Neutrophil (primary cell): ENCODE data around the gene NSMCE1.

Experiments
- H3K27ac ChIP-seq: fragments of 200-600 bp; sonication (generic); 2 replicates; pipeline ENCODE4 v1.5.1; 2016; ENCODE audit warnings: mild to moderate bottlenecking, moderate library complexity
- H3K27me3 ChIP-seq: fragments of 200-600 bp; sonication (generic); 2 replicates; pipeline ENCODE4 v1.6.0; 2016; ENCODE audit warnings: mild to moderate bottlenecking
- H3K36me3 ChIP-seq: fragments of 200-600 bp; sonication (generic); 2 replicates; pipeline ENCODE4 v1.5.1; 2017
- H3K4me1 ChIP-seq, 2 experiments: fragments of 200-600 bp in 1 of 2; sonication (generic) in 1 of 2; 1 replicate in 1 of 2; 2 replicates in 1 of 2; pipeline versions ENCODE4 v1.5.1 to v1.6.1; 2013 to 2016; ENCODE audit warnings: low read depth in 1 of 2, low read length in 1 of 2, mild to moderate bottlenecking in 1 of 2, moderate library complexity in 1 of 2; ENCODE audit not compliant: control insufficient read depth in 1 of 2, insufficient read depth in 1 of 2
- H3K4me3 ChIP-seq, 2 experiments: fragments of 200-600 bp in 1 of 2; sonication (generic) in 1 of 2; 1 replicate in 1 of 2; 2 replicates in 1 of 2; pipeline ENCODE4 v1.5.1; 2013 to 2016; ENCODE audit warnings: low read depth in 1 of 2, low read length in 1 of 2, mild to moderate bottlenecking in 1 of 2, moderate library complexity in 1 of 2
- H3K9me3 ChIP-seq: fragments of 200-600 bp; sonication (generic); 2 replicates; pipeline ENCODE4 v1.5.1; 2016
- TF ChIP-seq, protein P1 (sequence below): fragments of 200-600 bp; sonication (generic); IDR thresholded peaks from 2 replicates; pipeline ENCODE4 v1.5.1; 2016; ENCODE audit warnings: antibody characterized with exemption

NSMCE1 gene

DNA sequence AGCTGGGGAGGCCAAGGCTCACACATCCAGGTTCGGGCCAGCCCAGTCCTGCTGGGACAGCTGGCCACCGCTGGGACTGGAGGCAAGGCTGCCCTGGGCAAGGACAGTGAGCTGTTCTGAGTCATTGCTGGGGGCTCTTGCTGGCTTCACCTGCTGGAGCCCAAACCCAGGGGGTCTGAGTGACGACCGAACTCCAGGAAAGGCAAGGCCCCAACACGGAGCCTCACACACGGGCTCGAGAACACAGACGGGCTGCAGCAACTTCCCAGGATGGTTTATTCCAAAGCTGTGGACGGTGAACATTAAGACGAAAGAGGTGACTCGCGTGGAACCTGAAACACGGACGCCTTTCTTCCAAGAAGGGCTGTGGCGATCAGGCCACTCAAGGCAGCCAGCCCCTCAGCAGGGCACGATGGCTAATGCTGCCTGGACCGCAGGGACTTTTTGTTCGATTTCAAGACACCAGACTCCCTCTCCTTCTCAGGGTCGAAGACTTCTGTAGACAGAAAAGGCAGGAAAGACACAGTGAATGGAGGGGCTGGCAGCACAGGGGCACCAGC is 43.8 kb downstream of the NSMCE1 start:
- H3K4me1 ChIP-seq: peaks cover 3 to 7% of the 10 kb centered on the region in 2 experiments
- no peaks in the 10 kb centered on the region for H3K9me3 ChIP-seq
- H3K27me3 ChIP-seq: no peaks in the 10 kb centered on the region
- no peak overlapping the region for H3K27ac ChIP-seq
- no peak overlapping the region for H3K4me3 ChIP-seq
- TF ChIP-seq, protein P1, sequence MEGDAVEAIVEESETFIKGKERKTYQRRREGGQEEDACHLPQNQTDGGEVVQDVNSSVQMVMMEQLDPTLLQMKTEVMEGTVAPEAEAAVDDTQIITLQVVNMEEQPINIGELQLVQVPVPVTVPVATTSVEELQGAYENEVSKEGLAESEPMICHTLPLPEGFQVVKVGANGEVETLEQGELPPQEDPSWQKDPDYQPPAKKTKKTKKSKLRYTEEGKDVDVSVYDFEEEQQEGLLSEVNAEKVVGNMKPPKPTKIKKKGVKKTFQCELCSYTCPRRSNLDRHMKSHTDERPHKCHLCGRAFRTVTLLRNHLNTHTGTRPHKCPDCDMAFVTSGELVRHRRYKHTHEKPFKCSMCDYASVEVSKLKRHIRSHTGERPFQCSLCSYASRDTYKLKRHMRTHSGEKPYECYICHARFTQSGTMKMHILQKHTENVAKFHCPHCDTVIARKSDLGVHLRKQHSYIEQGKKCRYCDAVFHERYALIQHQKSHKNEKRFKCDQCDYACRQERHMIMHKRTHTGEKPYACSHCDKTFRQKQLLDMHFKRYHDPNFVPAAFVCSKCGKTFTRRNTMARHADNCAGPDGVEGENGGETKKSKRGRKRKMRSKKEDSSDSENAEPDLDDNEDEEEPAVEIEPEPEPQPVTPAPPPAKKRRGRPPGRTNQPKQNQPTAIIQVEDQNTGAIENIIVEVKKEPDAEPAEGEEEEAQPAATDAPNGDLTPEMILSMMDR: no peak
- H3K36me3 ChIP-seq: peaks cover 32% of the 10 kb centered on the region

DNA sequence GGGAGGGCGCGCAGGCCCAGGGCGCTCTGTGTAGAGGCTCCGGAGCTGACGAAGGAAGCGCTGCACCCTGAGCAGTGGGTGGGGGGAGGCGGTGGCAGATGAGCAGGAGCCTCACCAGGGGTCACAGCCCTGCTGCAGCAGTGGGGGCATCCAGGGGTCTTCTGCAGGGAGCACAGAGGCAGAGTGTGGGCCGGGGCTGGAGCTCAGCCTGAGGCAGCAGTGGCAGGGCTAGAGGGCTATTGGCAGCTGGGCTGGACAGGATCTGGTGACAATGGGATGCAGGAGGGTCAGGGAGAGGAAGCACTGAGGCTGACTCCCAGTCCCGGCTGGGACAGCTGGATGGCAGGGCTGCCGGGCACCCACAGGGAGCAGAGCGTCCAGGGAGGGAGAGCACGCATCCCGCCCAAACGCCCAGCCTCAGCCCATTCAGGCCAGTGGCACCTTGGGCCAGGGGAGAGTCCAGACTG is 44.3 kb downstream of the NSMCE1 start:
- Histone ChIP-seq H3K27ac (no peak overlapping the region), H3K36me3 (peaks cover 32% of the 10 kb centered on the region), H3K4me3 (no peak overlapping the region), H3K9me3 (no peaks in the 10 kb centered on the region), H3K4me1 (peaks cover 3 to 7% of the 10 kb centered on the region in 2 experiments), H3K27me3 (no peaks in the 10 kb centered on the region)
- TF ChIP-seq, protein P1: no peak

DNA sequence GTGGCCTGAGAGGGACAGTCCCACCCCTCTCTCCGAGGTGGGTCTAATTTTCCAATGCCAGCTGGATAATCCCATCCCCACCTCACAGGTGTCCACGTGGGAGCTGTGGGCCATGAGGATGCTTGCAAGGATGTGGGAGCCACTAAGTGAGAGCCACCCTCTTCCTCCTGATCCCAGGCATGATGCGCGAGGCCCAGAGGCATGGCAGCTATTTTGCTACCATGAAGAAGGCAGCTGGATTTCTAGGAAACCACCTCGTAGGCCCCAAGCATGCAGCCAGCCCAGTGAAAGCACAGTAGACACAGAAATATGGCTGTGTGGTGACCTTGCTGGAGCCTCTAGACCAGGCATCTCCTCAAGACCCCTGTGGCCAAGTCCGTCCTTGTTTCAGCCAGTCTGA is 44.9 kb downstream of the NSMCE1 start:
- Histone ChIP-seq H3K9me3 (no peaks in the 10 kb centered on the region), H3K27ac (no peak overlapping the region), H3K4me3 (no peak overlapping the region), H3K27me3 (no peaks in the 10 kb centered on the region), H3K36me3 (peaks cover 32% of the 10 kb centered on the region), H3K4me1 (peaks cover 3 to 7% of the 10 kb centered on the region in 2 experiments)
- TF ChIP-seq, protein P1: no peak

DNA sequence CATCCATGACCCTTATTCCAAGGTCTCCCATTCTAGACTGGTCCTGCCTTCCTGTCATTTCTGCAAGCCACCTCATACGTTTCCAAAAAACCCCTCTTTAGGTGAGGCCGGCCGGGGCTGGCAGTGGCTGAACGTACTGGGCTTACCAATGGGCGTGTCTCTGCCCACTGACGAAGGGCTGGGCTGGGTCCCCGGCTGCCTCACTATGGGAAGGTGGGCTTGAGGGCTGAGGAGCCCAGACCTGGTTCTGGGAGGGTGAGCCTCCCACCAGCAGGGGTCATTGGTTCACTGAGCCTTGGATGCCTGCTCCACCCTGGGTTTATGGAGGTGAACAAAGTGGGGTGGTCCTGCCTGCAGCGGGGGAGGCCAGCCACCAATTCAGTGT is 45.4 kb downstream of the NSMCE1 start:
- Histone ChIP-seq H3K4me1 (peaks cover 3 to 7% of the 10 kb centered on the region in 2 experiments), H3K4me3 (no peak overlapping the region), H3K36me3 (peaks cover 32% of the 10 kb centered on the region), H3K27me3 (no peaks in the 10 kb centered on the region), H3K9me3 (no peaks in the 10 kb centered on the region), H3K27ac (no peak overlapping the region)
- TF ChIP-seq, protein P1: no peak

DNA sequence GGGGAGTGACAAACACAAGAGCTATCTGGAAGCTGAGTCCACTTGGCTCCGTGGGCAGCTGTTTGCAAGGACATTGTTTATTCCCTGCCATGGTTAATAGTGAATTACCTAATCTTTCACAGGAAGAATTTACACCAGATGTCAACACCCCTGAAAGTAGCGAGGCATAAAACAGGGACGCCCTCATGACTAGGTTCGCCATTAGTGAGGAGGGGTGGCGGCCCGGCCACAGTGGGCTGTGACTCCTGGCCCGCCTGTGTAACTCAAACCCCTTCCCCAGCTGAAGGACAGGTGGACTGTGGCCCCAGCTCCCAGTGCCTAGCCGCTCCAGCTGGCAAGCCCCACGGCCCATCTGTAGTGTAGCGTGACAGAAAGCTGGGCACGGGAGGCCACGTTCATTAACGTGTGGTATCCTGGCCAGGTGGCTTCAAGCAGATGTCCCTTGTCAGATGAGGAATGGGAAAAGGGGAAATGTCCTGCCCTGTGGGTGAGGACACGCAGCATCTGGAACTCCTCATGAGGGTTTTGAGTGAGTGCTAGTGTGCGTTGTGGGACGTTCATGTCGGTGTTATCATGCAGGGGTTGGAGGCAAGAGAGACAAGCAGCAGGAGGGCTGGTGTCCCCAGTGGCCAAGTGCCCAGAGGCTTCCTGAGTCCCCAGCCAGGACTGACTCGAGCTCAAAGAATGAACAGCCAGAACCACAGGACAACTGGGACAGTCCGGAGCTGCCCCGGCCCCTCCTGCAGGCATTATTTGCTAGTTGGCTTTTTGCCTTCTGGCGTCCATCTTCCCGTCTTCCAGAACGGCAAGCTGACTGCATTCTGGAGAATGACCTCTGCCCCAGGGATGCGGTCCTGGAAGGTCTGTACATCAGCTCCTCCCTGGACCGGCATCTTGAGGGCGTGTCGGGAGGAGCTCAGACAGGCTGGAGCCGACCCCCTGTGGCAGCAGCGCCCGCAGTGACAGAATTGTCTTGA is 46.0 kb downstream of the NSMCE1 start:
- Histone ChIP-seq H3K27ac (no peak overlapping the region), H3K27me3 (no peaks in the 10 kb centered on the region), H3K4me3 (no peak overlapping the region), H3K4me1 (peaks cover 3 to 7% of the 10 kb centered on the region in 2 experiments), H3K9me3 (no peaks in the 10 kb centered on the region), H3K36me3 (peaks cover 32% of the 10 kb centered on the region)
- TF ChIP-seq, protein P1: no peak
